IPS-18c (cell line): Measurements from ENCODE around the gene FARP1.

Experiments
- H3K4me3 ChIP-seq: 2 replicates; pipeline ENCODE4 v1.7.0; 2013; ENCODE audit warnings: low read depth, mild to moderate bottlenecking, low read length, moderate library complexity; ENCODE audit not compliant: insufficient read depth
- H3K9me3 ChIP-seq: one replicate; pipeline ENCODE4 v1.6.1; 2013; ENCODE audit warnings: mild to moderate bottlenecking, low read length, moderate library complexity; ENCODE audit not compliant: control insufficient read depth, insufficient read depth

FARP1 gene

GRCh38 chr13:98275681-98276171 lies 132.8 kb downstream of the FARP1 start:
- Histone ChIP-seq H3K4me3 (no peak overlapping the region), H3K9me3 (no peaks in the 10 kb centered on the region)

- H3K4me3 ChIP-seq: no peak overlapping the region
- no peaks in the 10 kb centered on the region for H3K9me3 ChIP-seq
Measured at GRCh38 chr13:98276486-98276885, 133.6 kb downstream of the FARP1 start.

- no peaks in the 10 kb centered on the region for H3K9me3 ChIP-seq
- H3K4me3 ChIP-seq: no peak overlapping the region
Measured at GRCh38 chr13:98278068-98278724, 135.3 kb downstream of the FARP1 start.

- Histone ChIP-seq H3K4me3 (no peak overlapping the region), H3K9me3 (no peaks in the 10 kb centered on the region)
Measured at GRCh38 chr13:98279473-98280175, 136.7 kb downstream of the FARP1 start.

- no peak overlapping the region for H3K4me3 ChIP-seq
- H3K9me3 ChIP-seq: no peaks in the 10 kb centered on the region
Measured at GRCh38 chr13:98280176-98280510, 137.2 kb downstream of the FARP1 start.

GRCh38 chr13:98284679-98285078 lies 141.8 kb downstream of the FARP1 start:
- no peak overlapping the region for H3K4me3 ChIP-seq
- no peaks in the 10 kb centered on the region for H3K9me3 ChIP-seq

GRCh38 chr13:98285317-98285716 lies 142.4 kb downstream of the FARP1 start:
- H3K4me3 ChIP-seq: no peak overlapping the region
- H3K9me3 ChIP-seq: no peaks in the 10 kb centered on the region

- H3K4me3 ChIP-seq: no peak overlapping the region
- H3K9me3 ChIP-seq: no peaks in the 10 kb centered on the region
Measured at GRCh38 chr13:98285852-98286594, 143.1 kb downstream of the FARP1 start.

- no peaks in the 10 kb centered on the region for H3K9me3 ChIP-seq
Measured at GRCh38 chr13:98286799-98287198, 143.9 kb downstream of the FARP1 start.

GRCh38 chr13:98288211-98288610 lies 145.3 kb downstream of the FARP1 start:
- H3K9me3 ChIP-seq: no peaks in the 10 kb centered on the region
- H3K4me3 ChIP-seq: no peak overlapping the region

More at GRCh38 chr13:98286799-98287198, 143.9 kb downstream of the FARP1 start:
- no peak overlapping the region for H3K4me3 ChIP-seq

- no peak overlapping the region for H3K4me3 ChIP-seq
- H3K9me3 ChIP-seq: no peaks in the 10 kb centered on the region
Measured at GRCh38 chr13:98289339-98289945, 146.5 kb downstream of the FARP1 start.

- no peak overlapping the region for H3K4me3 ChIP-seq
- H3K9me3 ChIP-seq: no peaks in the 10 kb centered on the region
Measured at GRCh38 chr13:98290261-98290660, 147.4 kb downstream of the FARP1 start.

- no peak overlapping the region for H3K4me3 ChIP-seq
- H3K9me3 ChIP-seq: no peaks in the 10 kb centered on the region
Measured at GRCh38 chr13:98291658-98292057, 148.8 kb downstream of the FARP1 start.

- Histone ChIP-seq H3K4me3 (no peak overlapping the region), H3K9me3 (no peaks in the 10 kb centered on the region)
Measured at GRCh38 chr13:98293103-98293502, 150.2 kb downstream of the FARP1 start.

- Histone ChIP-seq H3K4me3 (no peak overlapping the region), H3K9me3 (no peaks in the 10 kb centered on the region)
Measured at GRCh38 chr13:98293570-98294142, 150.8 kb downstream of the FARP1 start.

- Histone ChIP-seq H3K4me3 (no peak overlapping the region), H3K9me3 (no peaks in the 10 kb centered on the region)
Measured at GRCh38 chr13:98295371-98295770, 152.5 kb downstream of the FARP1 start.

- H3K9me3 ChIP-seq: no peaks in the 10 kb centered on the region
- no peak overlapping the region for H3K4me3 ChIP-seq
Measured at GRCh38 chr13:98297051-98297450, 154.2 kb downstream of the FARP1 start.
